Activated CD8-positive, alpha-beta memory T cell treated with anti-CD3 and anti-CD28 coated beads, Interleukin-2, amount 50 U/mL, for 1 hour (primary cell): ENCODE data around the gene STRIP1.

Experiments used
- DNase-seq: peaks from one replicate; pipeline ENCODE4 v3.0.0-alpha.2; 2020; ENCODE audit errors: extremely low read depth

The STRIP1 gene

GRCh38 chr1:110034451-110035235, at the start of gene STRIP1:
TSS of gene STRIP1 (plus strand) at chr1:110034624. CDS start at chr1:110034638, 14 bp downstream.
- DNase-seq = peak; percentile 81

GRCh38 chr1:109985247-109986053, 49.0 kb upstream of the STRIP1 start:
- DNase-seq = no peak

- no peak for DNase-seq
Observed at GRCh38 chr1:109986054-109986444, 48.4 kb upstream of the STRIP1 start.

GRCh38 chr1:109988349-109988914, 46.0 kb upstream of the STRIP1 start:
- DNase-seq = no peak

- no peak for DNase-seq
Observed at GRCh38 chr1:109989506-109990301, 44.7 kb upstream of the STRIP1 start.

- no peak for DNase-seq
Observed at GRCh38 chr1:109990302-109990653, 44.1 kb upstream of the STRIP1 start.

GRCh38 chr1:109991400-109991925, 43.0 kb upstream of the STRIP1 start:
- no peak for DNase-seq

GRCh38 chr1:109993885-109994284, 40.5 kb upstream of the STRIP1 start:
- DNase-seq = no peak

- no peak for DNase-seq
Observed at GRCh38 chr1:109994654-109995053, 39.8 kb upstream of the STRIP1 start.

GRCh38 chr1:109995536-109995935, 38.9 kb upstream of the STRIP1 start:
- DNase-seq = no peak

- no peak for DNase-seq
Observed at GRCh38 chr1:109996476-109996875, 37.9 kb upstream of the STRIP1 start.

GRCh38 chr1:109997204-109997866, 37.1 kb upstream of the STRIP1 start:
- no peak for DNase-seq

- no peak for DNase-seq
Observed at GRCh38 chr1:109997867-109998229, 36.6 kb upstream of the STRIP1 start.

- no peak for DNase-seq
Observed at GRCh38 chr1:110002695-110003094, 31.7 kb upstream of the STRIP1 start.

- DNase-seq = no peak
Observed at GRCh38 chr1:110003747-110004428, 30.5 kb upstream of the STRIP1 start.

- no peak for DNase-seq
Observed at GRCh38 chr1:110004583-110004982, 29.8 kb upstream of the STRIP1 start.

- no peak for DNase-seq
Observed at GRCh38 chr1:110005971-110006370, 28.5 kb upstream of the STRIP1 start.

GRCh38 chr1:110006516-110006915, 27.9 kb upstream of the STRIP1 start:
- DNase-seq = no peak

GRCh38 chr1:110007046-110007830, 27.2 kb upstream of the STRIP1 start:
- DNase-seq = no peak
